NB4 (cell line): Measurements from ENCODE around the gene MVP.
A peak's percentile ranks its signal among the peaks of the same experiment; 100 is the strongest.

ENCODE experiments used
- DNase-seq: peaks from one replicate; pipeline ENCODE4 v3.0.0; 2010; ENCODE audit warnings: low read depth
- H3K4me3 ChIP-seq: one replicate; pipeline ENCODE4 v1.5.1; 2011; ENCODE audit warnings: mild to moderate bottlenecking, low read depth, low read length, moderate library complexity
- CTCF ChIP-seq: IDR thresholded peaks from one replicate; pipeline ENCODE4 v1.5.1; 2012; ENCODE audit warnings: low read depth, low read length
- MAX ChIP-seq: IDR thresholded peaks from 2 replicates; pipeline ENCODE4 v1.6.1; 2011; ENCODE audit warnings: low read depth, low read length
- MYC ChIP-seq: IDR thresholded peaks from 2 replicates; pipeline ENCODE4 v1.6.1; 2011; ENCODE audit warnings: low read depth, low read length
- POLR2A ChIP-seq: IDR thresholded peaks from 2 replicates; pipeline ENCODE4 v1.6.1; 2011; ENCODE audit warnings: mild to moderate bottlenecking; ENCODE audit not compliant: insufficient read length; ENCODE audit errors: extremely low read depth

The MVP gene

GRCh38 chr16:29858149-29858849 is 38.0 kb downstream of the MVP start:
- no peak overlapping the region for H3K4me3 ChIP-seq
- no peak for DNase-seq
- TF ChIP-seq CTCF (no peak), POLR2A (no peak)

- no peak for DNase-seq
- TF ChIP-seq POLR2A (no peak), MAX (no peak), MYC (no peak), CTCF (no peak)
- no peak overlapping the region for H3K4me3 ChIP-seq
Measured at GRCh38 chr16:29858974-29859373, 38.7 kb downstream of the MVP start.

GRCh38 chr16:29860218-29860617 is 40.0 kb downstream of the MVP start:
- no peak for TF ChIP-seq MYC
- TF ChIP-seq POLR2A: no peak
- no peak for TF ChIP-seq CTCF
- TF ChIP-seq MAX: no peak
- DNase-seq: no peak
- H3K4me3 ChIP-seq: no peak overlapping the region

- peak overlapping the region; percentile 77 for H3K4me3 ChIP-seq
- no peak for DNase-seq
- no peak for TF ChIP-seq CTCF
- no peak for TF ChIP-seq POLR2A
- TF ChIP-seq MYC: no peak
- TF ChIP-seq MAX: no peak
Measured at GRCh38 chr16:29862383-29862883, 42.2 kb downstream of the MVP start.

- DNase-seq: peak; percentile 97
- TF ChIP-seq MYC (peak; percentile 77), CTCF (peak; percentile 58), POLR2A (peak; percentile 30), MAX (peak; percentile 62)
- H3K4me3 ChIP-seq: peak within 1 kb of the TSS; percentile 77
Measured at GRCh38 chr16:29862884-29863668, 42.8 kb downstream of the MVP start, which contains the start of gene CDIPT. Gene CDIPT (minus strand): TSS chr16:29863226. CDS start chr16:29862857, 369 bp downstream.
